DOHH2 (cell line): ENCODE measurements around the gene FUT7.

Experiments
- H3F3A ChIP-seq: fragments of 200-600 bp; sonication (generic), shearing (Covaris generic); 2 replicates; pipeline ENCODE4 v1.6.0; 2016; ENCODE audit warnings: antibody characterized with exemption, mild to moderate bottlenecking; ENCODE audit not compliant: control insufficient read depth, insufficient read depth
- H3K27ac ChIP-seq: fragments of 200-600 bp; sonication (generic); 2 replicates; pipeline ENCODE4 v1.5.1; 2014; ENCODE audit warnings: low read depth, mild to moderate bottlenecking, low read length, moderate library complexity
- H3K27me3 ChIP-seq: fragments of 200-600 bp; sonication (generic); 2 replicates; pipeline ENCODE4 v1.6.1; 2014; ENCODE audit warnings: mild to moderate bottlenecking, low read length, mixed read lengths; ENCODE audit not compliant: control insufficient read depth
- H3K36me3 ChIP-seq: fragments of 200-600 bp; sonication (generic); 2 replicates; pipeline ENCODE4 v1.6.1; 2014; ENCODE audit warnings: mild to moderate bottlenecking, low read length, moderate library complexity, mixed read lengths; ENCODE audit not compliant: control insufficient read depth
- H3K4me1 ChIP-seq: fragments of 200-600 bp; sonication (generic); 2 replicates; pipeline ENCODE4 v1.6.1; 2014; ENCODE audit warnings: mild to moderate bottlenecking, low read length, mixed read lengths; ENCODE audit not compliant: control insufficient read depth
- H3K4me2 ChIP-seq: fragments of 200-600 bp; sonication (generic); 2 replicates; pipeline ENCODE4 v1.6.0; 2014; ENCODE audit warnings: mild to moderate bottlenecking, low read length, moderate library complexity
- H3K4me3 ChIP-seq: fragments of 200-600 bp; sonication (generic); 2 replicates; pipeline ENCODE4 v1.5.1; 2014; ENCODE audit warnings: mild to moderate bottlenecking, low read length, mixed read lengths
- H3K79me2 ChIP-seq: fragments of 200-600 bp; sonication (generic); 2 replicates; pipeline ENCODE4 v1.6.1; 2014; ENCODE audit warnings: mild to moderate bottlenecking, low read length, mixed read lengths; ENCODE audit not compliant: control insufficient read depth
- H3K9me2 ChIP-seq: fragments of 200-600 bp; sonication (generic); replicated peaks from 2 replicates; pipeline ENCODE4 v1.6.1; 2014; ENCODE audit warnings: mild to moderate bottlenecking, low read length, mixed read lengths; ENCODE audit not compliant: control insufficient read depth
- H3K9me3 ChIP-seq: fragments of 200-600 bp; sonication (generic); 2 replicates; pipeline ENCODE4 v1.6.1; 2014; ENCODE audit warnings: antibody characterized with exemption, low read length, mixed read lengths; ENCODE audit not compliant: control insufficient read depth, insufficient read depth
- H4K20me1 ChIP-seq: fragments of 200-600 bp; sonication (generic); 2 replicates; pipeline ENCODE4 v1.6.0; 2014; ENCODE audit warnings: low read depth, mild to moderate bottlenecking, antibody characterized with exemption, low read length, moderate library complexity; ENCODE audit not compliant: control insufficient read depth, insufficient read depth
- CTCF ChIP-seq: fragments of 200-600 bp; sonication (generic); IDR thresholded peaks from one replicate; pipeline ENCODE4 v1.5.1; 2014; ENCODE audit warnings: antibody characterized with exemption, mild to moderate bottlenecking, low read depth, low read length; ENCODE audit not compliant: poor library complexity, severe bottlenecking
- EZH2phosphoT487 ChIP-seq: fragments of 200-600 bp; sonication (generic); IDR thresholded peaks from 2 replicates; pipeline ENCODE4 v1.6.1; 2017; ENCODE audit warnings: borderline replicate concordance, mild to moderate bottlenecking, antibody characterized with exemption, low read length, moderate library complexity, mixed read lengths

The FUT7 gene

DNA sequence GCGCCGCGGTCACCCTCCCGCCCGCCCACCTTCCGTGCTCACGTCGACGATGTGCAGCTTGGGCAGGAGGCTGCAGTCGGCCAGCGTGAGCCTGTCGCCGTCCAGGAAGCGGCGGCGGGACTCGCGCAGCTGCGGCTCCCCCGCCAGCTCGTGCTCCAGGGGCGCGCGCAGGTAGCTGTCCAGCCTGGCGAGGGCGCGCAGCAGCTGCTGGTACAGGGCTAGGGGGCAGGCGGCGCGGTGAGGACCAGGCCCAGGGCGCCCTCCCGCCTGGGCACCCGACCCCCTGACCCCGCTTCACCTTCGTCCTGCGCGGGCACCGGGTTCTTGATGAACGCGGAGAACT is 37.0 kb downstream of the FUT7 start:
- Histone ChIP-seq H3K27me3 (peaks cover 36% of the 10 kb centered on the region), H3K36me3 (peaks cover 8% of the 10 kb centered on the region), H3K79me2 (peaks cover 10% of the 10 kb centered on the region), H3F3A (no peaks in the 10 kb centered on the region), H3K4me1 (peaks cover 33% of the 10 kb centered on the region), H3K9me3 (no peaks in the 10 kb centered on the region), H3K4me3 (no peak overlapping the region), H3K27ac (no peak overlapping the region), H3K4me2 (no peak overlapping the region), H3K9me2 (no peaks in the 10 kb centered on the region), H4K20me1 (peaks cover 7% of the 10 kb centered on the region; the same call in 1 of the 2 replicates)
- TF ChIP-seq EZH2phosphoT487 (no peak), CTCF (no peak)

GRCh38 chr9:136994180-136994887 is 37.6 kb downstream of the FUT7 start:
- H3K27ac ChIP-seq = no peak overlapping the region
- H3K4me3 ChIP-seq = no peak overlapping the region
- peaks cover 39% of the 10 kb centered on the region for H3K27me3 ChIP-seq
- peaks cover 27% of the 10 kb centered on the region for H3K4me1 ChIP-seq
- peaks cover 8% of the 10 kb centered on the region for H3K36me3 ChIP-seq
- TF ChIP-seq CTCF (no peak), EZH2phosphoT487 (no peak)
- no peaks in the 10 kb centered on the region for H3F3A ChIP-seq
- no peak overlapping the region for H3K4me2 ChIP-seq
- no peaks in the 10 kb centered on the region for H3K9me3 ChIP-seq
- H3K79me2 ChIP-seq = peaks cover 10% of the 10 kb centered on the region
- H4K20me1 ChIP-seq = peaks cover 7% of the 10 kb centered on the region; the same call in 1 of the 2 replicates
- no peaks in the 10 kb centered on the region for H3K9me2 ChIP-seq

DNA sequence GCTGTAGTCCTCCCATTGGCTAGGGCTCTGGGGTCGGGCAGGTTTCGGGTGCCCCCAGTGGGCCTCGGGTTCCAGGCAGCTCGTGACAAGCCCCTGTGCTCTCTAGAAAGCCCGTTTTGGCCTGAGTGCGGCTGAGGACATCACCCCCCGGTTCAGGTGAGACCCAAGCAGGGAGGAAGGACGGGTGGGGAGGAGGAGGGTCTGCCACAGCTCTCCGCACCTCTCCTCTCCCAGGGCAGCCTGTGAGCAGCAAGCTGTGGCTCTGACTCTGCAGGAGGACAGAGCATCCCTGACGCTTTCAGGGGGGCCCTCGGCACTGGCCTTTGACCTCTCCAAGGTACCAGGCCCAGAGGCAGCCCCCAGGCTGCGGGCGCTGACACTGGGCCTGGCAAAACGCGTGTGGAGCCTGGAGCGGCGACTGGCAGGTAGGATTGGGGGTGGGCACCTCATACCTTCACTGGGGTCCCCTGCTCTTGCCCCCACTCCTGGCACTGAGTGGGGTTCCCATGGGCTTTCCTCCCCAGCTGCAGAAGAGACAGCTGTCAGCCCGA is 39.0 kb downstream of the FUT7 start:
- TF ChIP-seq CTCF (peak; percentile 43), EZH2phosphoT487 (no peak)
- Histone ChIP-seq H3K9me3 (no peaks in the 10 kb centered on the region), H4K20me1 (peaks cover 7% of the 10 kb centered on the region; the same call in 1 of the 2 replicates), H3F3A (no peaks in the 10 kb centered on the region), H3K4me1 (peaks cover 24% of the 10 kb centered on the region), H3K4me3 (peak overlapping the region; percentile 75), H3K27me3 (peaks cover 37% of the 10 kb centered on the region), H3K36me3 (peaks cover 8% of the 10 kb centered on the region), H3K27ac (peak overlapping the region; percentile 60), H3K79me2 (peaks cover 10% of the 10 kb centered on the region), H3K9me2 (no peaks in the 10 kb centered on the region), H3K4me2 (peak overlapping the region; percentile 76)
